ENCODE results near the gene VWC2L. TPM values are rescaled to one million over a fixed set of nuclear protein-coding genes. Genes with fewer than 3 reads are reported as not detected.

Gene VWC2L
- total RNA-seq = under 1 TPM in 1 of 2 donors, not detected in 1; 0.27 TPM

DNA sequence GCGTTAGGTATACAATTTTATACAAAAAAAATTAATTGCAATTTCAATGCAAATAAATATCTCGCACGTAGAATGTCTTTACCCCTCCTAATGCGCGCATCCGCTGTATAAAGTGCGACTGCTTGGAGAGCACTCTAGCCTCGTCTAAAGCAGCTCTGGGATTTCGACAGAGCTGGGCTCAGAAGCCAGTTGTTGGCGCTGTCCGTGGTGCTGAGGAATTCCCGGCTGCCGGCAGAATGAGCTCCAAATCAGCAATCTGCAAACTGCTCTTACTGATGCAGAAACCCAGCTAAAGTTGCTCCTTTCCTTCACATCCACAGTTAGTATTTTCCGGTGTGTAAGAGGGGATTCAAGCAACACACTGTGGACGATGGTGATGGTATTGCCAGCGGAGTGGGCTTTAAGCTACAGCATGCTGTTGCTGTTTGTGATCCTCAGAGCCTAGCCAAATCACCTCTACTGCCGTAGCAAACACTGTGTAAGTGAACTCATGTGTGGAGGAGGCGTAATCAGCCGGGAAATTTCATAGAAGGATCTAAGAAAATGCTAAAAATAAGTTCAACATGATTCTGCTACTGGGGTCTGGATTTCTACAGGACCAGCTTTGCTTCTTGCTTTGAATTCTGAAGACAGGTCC lies at the start of gene VWC2L:
VWC2L (plus strand) TSS at position 137 of the 637 bp plus-strand sequence. CDS start 3,140 bp downstream, outside the sequence.
- no peaks in the 10 kb centered on the region for H3K9me3 ChIP-seq
- no peaks in the 10 kb centered on the region for H3K27me3 ChIP-seq (replicated peaks; ENCODE audit: insufficient read depth)
- H3K27ac ChIP-seq = no peak within 1 kb of the TSS
- DNase-seq (ENCODE audit: low spot score) = no peak
- no peak for ATAC-seq (ENCODE audit: insufficient number of reproducible peaks, low FRiP score, low read depth)
- no peak within 1 kb of the TSS for H3K4me3 ChIP-seq
- H3K36me3 ChIP-seq = no peaks in the 10 kb centered on the region
- no peak for TF ChIP-seq CTCF (IDR thresholded peaks at IDR 0.05)
- no peaks in the 10 kb centered on the region for H3K4me1 ChIP-seq (ENCODE audit: control insufficient read depth in 1 of 2, low read depth in 2 of 2)

DNA sequence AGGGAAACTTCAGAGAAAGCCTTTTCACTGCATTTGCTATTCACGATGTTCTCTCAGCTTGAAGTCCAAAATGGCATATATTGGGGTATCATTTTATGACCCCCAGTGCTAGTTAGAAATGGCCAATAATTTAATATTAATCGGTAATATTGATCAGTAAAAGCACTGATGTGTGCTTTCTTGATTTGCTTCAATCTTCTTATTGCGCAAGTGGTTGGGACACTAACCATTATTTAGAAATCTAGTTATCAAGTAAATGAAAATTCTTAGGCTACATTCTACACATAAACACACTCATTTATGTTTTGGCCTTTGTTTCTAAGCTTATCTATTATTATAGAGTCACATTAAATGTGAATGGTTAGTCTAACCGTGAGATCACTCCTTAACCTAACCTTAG lies 49.7 kb upstream of the VWC2L start:
- TF ChIP-seq CTCF (IDR thresholded peaks at IDR 0.05) = no peak
- Histone ChIP-seq H3K27ac (no peak overlapping the region), H3K9me3 (peaks cover 3% of the 10 kb centered on the region), H3K36me3 (no peaks in the 10 kb centered on the region), H3K4me1 (ENCODE audit: control insufficient read depth in 1 of 2, low read depth in 2 of 2) (no peaks in the 10 kb centered on the region), H3K27me3 (replicated peaks; ENCODE audit: insufficient read depth) (no peaks in the 10 kb centered on the region), H3K4me3 (no peak overlapping the region)
- no peak for DNase-seq (ENCODE audit: low spot score)
- no peak for ATAC-seq (ENCODE audit: insufficient number of reproducible peaks, low FRiP score, low read depth)

GRCh38 chr2:214365549-214365948 lies 45.3 kb upstream of the VWC2L start:
- no peak for TF ChIP-seq CTCF (IDR thresholded peaks at IDR 0.05)
- Histone ChIP-seq H3K4me1 (ENCODE audit: control insufficient read depth in 1 of 2, low read depth in 2 of 2) (no peaks in the 10 kb centered on the region), H3K36me3 (no peaks in the 10 kb centered on the region), H3K27me3 (replicated peaks; ENCODE audit: insufficient read depth) (no peaks in the 10 kb centered on the region), H3K27ac (no peak overlapping the region), H3K4me3 (no peak overlapping the region), H3K9me3 (no peaks in the 10 kb centered on the region)
- DNase-seq (ENCODE audit: low spot score) (no peak), ATAC-seq (ENCODE audit: insufficient number of reproducible peaks, low FRiP score, low read depth) (no peak)

DNA sequence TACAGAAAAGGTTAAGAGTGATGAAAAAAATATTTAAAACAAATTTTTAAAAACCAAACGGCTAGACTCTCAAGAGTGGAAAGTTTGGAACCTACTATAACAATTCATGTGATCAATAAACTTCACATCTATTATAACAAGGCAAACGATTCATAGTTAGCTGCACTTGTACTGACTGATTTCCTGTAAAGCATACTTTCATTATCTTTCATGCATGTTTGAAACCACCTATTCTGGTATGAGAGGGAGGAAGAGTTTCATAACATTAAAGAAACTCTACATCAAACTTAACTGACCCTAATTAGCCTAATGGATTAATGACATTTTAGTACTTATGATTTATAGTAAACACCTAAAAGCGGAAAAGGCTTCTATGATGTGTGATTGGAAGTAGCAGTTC lies 43.7 kb upstream of the VWC2L start:
- ATAC-seq (ENCODE audit: insufficient number of reproducible peaks, low FRiP score, low read depth) (no peak), DNase-seq (ENCODE audit: low spot score) (no peak)
- TF ChIP-seq CTCF (IDR thresholded peaks at IDR 0.05) = no peak

GRCh38 chr2:214376618-214377285 lies 34.1 kb upstream of the VWC2L start:
- no peaks in the 10 kb centered on the region for H3K9me3 ChIP-seq
- no peak for DNase-seq (ENCODE audit: low spot score)
- no peak overlapping the region for H3K27ac ChIP-seq
- no peak overlapping the region for H3K4me3 ChIP-seq
- no peaks in the 10 kb centered on the region for H3K36me3 ChIP-seq
- no peak for ATAC-seq (ENCODE audit: insufficient number of reproducible peaks, low FRiP score, low read depth)
- H3K4me1 ChIP-seq (ENCODE audit: control insufficient read depth in 1 of 2, low read depth in 2 of 2) = peaks cover 0 to 5% of the 10 kb centered on the region in 2 donors
- no peak for TF ChIP-seq CTCF (IDR thresholded peaks at IDR 0.05)
- no peaks in the 10 kb centered on the region for H3K27me3 ChIP-seq (replicated peaks; ENCODE audit: insufficient read depth)

More for the DNA sequence above, 43.7 kb upstream of the VWC2L start:
- H3K27ac ChIP-seq = no peak overlapping the region
- H3K9me3 ChIP-seq = no peaks in the 10 kb centered on the region
- no peaks in the 10 kb centered on the region for H3K36me3 ChIP-seq
- H3K27me3 ChIP-seq (replicated peaks; ENCODE audit: insufficient read depth) = no peaks in the 10 kb centered on the region
- no peak overlapping the region for H3K4me3 ChIP-seq
- no peaks in the 10 kb centered on the region for H3K4me1 ChIP-seq (ENCODE audit: control insufficient read depth in 1 of 2, low read depth in 2 of 2)
